Neural progenitor cell (in vitro differentiated cells): ENCODE data around the gene OSTF1.

Source experiments
- CTCF ChIP-seq: fragments of 200-600 bp; sonication (generic); IDR thresholded peaks from 2 replicates; pipeline ENCODE4 v1.5.1; 2017; ENCODE audit warnings: antibody characterized with exemption, mild to moderate bottlenecking
- EZH2 ChIP-seq: fragments of 200-600 bp; sonication (generic); IDR thresholded peaks from 2 replicates; pipeline ENCODE4 v1.6.1; 2017; ENCODE audit warnings: antibody characterized with exemption, mild to moderate bottlenecking, moderate library complexity
- EZH2phosphoT487 ChIP-seq: fragments of 200-600 bp; sonication (generic); IDR thresholded peaks from 2 replicates; pipeline ENCODE4 v1.6.1; 2017; ENCODE audit warnings: antibody characterized with exemption

DNA sequence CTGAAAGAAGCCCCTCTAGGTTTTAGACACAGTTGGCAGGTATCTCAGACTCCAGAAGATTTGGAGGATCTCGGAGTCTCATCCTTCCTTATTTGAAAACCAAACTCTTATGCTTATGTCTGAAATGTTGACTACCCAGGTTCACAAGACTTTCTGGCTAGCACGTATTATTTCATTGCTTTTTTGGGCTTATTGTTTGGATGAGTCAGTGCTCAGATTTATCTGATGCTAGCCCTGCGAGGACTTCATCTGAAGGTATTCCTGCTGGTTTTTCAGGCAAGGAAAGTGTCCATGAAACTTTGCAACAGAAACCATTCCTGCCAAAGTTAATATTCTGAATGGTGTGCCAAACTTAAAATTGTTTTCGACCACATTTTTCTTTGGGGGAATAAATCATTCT, 8.5 kb downstream of the OSTF1 start:
- TF ChIP-seq CTCF (no peak), EZH2phosphoT487 (no peak), EZH2 (no peak)
